ENCODE results near the gene STK11IP.

The STK11IP gene, protein sequence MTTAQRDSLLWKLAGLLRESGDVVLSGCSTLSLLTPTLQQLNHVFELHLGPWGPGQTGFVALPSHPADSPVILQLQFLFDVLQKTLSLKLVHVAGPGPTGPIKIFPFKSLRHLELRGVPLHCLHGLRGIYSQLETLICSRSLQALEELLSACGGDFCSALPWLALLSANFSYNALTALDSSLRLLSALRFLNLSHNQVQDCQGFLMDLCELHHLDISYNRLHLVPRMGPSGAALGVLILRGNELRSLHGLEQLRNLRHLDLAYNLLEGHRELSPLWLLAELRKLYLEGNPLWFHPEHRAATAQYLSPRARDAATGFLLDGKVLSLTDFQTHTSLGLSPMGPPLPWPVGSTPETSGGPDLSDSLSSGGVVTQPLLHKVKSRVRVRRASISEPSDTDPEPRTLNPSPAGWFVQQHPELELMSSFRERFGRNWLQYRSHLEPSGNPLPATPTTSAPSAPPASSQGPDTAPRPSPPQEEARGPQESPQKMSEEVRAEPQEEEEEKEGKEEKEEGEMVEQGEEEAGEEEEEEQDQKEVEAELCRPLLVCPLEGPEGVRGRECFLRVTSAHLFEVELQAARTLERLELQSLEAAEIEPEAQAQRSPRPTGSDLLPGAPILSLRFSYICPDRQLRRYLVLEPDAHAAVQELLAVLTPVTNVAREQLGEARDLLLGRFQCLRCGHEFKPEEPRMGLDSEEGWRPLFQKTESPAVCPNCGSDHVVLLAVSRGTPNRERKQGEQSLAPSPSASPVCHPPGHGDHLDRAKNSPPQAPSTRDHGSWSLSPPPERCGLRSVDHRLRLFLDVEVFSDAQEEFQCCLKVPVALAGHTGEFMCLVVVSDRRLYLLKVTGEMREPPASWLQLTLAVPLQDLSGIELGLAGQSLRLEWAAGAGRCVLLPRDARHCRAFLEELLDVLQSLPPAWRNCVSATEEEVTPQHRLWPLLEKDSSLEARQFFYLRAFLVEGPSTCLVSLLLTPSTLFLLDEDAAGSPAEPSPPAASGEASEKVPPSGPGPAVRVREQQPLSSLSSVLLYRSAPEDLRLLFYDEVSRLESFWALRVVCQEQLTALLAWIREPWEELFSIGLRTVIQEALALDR

DNA sequence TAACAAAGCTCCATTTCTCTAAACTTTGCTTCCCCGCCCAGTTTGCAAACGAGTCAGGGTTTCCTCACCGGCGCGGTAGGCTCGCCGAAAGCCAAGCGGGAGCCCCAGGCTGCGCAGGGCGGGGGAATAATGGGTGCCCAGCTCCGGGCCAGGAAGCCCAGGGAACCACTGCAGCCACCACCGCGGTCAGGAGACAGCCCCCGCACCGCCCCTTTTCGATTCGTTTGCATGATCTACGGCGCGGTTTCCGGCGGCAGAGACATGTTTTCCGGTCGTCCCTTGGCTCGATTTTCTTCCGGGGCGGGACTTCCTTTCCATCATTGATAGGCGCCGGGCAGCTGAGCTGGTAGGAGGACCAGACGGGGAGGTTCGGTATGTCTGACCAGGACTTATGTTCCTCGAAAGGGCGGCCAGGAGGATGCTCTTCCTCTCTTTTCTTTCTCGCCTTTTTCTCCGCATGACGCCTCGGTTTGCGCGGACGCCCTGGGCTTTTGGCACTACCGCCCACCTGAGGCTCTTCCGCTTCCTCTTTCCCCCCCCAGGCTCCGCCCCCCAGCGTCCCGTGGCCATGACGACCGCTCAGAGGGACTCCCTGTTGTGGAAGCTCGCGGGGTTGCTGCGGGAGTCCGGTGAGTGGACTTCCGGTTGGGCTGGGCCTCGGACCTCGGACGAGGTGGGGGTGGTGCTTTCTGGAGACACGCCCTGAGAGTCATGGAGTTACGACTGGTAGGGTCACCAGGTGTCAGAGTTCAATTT, at the start of gene STK11IP:
Gene STK11IP (plus strand): TSS at position 306 of the 756 bp plus-strand sequence. CDS start 263 bp downstream, at position 569.
- in situ Hi-C loops (cut with HindIII; ENCODE audit: low sequenced_read_pairs) = no loop called here

DNA sequence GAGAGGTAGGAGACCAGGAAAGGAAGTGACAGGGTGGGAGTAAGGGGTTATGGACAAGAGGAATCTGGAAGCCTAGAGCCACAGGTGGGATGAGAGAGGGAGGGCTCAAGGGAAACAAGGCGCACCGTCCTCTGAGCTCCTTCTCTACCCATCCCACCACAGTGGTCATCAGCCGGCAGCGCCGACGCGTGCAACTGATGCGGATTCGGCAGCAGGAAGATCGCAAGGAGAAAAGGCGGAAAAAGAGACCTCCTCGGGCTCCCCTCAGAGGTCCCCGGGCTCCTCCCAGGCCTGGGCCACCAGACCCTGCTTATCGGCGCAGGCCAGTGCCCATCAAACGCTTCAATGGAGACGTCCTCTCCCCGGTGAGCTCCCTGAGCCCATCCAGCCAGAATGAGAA, 48.7 kb upstream of the STK11IP start:
- in situ Hi-C loops (cut with HindIII; ENCODE audit: low sequenced_read_pairs) = no loop called here

DNA sequence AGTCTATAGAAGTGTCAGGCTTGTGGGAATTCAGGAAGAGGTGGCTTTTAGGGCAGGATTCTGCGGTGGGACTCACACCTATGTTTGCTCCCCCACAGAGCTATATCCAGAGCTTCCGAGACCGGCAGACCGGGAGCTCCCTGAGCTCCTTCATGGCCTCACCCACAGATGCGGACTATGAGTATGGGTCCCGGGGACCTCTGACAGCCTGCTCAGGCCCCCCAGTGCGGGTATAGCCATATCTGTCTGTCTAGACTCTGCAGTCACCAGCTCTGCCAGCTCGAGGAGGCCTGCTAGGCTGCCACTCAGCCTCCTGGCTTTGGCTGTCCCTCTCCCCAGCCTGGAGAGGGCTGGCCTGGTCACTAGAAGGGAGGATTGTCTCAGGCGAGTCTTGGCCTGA, 48.0 kb upstream of the STK11IP start:
- in situ Hi-C loops (cut with HindIII; ENCODE audit: low sequenced_read_pairs) = no loop called here

DNA sequence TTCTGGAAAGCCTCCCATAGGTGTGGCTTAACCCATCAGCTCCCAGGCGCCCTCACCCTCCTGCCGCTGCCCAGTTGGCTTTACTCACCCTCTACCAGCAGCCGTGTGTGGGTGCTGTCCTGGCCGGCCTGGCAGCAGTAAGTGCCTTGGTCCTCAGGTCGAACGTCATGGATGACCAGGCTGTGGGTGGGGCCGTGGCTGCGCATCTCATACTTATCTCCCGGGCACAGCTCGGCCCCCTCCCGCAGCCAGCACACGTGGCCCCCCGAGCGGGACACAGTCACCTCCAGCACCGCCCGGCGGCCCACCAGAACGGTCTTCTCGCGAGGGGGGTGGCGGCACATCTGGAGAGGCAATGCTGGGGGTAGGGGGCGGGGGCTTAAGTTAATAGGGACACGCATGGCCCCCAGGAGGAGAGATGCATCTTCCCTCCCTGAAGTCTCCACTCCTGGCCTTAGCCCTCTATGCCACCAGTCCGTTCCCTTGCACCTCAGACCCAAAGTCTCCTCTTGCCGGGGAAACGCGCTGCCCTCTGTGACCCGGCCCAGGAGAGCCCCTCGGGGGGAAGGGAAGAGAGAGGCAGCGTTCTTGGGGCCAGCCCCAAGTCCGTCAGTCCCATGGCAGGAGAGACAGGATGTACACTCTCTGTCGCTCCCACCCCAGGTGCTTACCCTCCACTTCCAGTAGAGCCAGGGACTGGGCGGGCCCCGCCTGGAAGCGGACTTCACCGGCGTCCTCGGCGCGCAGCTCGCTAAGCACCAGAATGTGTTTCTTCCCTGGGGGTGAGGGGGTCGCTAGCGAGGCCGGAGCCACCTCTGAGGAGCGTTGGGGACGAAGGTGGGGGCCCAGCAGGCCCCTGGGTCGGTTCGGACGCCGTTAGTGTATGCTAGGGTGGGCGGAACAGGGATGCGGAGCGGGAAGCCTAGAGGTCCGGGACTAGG, 45.9 kb upstream of the STK11IP start:
- in situ Hi-C loops (cut with HindIII; ENCODE audit: low sequenced_read_pairs) = no loop called here

DNA sequence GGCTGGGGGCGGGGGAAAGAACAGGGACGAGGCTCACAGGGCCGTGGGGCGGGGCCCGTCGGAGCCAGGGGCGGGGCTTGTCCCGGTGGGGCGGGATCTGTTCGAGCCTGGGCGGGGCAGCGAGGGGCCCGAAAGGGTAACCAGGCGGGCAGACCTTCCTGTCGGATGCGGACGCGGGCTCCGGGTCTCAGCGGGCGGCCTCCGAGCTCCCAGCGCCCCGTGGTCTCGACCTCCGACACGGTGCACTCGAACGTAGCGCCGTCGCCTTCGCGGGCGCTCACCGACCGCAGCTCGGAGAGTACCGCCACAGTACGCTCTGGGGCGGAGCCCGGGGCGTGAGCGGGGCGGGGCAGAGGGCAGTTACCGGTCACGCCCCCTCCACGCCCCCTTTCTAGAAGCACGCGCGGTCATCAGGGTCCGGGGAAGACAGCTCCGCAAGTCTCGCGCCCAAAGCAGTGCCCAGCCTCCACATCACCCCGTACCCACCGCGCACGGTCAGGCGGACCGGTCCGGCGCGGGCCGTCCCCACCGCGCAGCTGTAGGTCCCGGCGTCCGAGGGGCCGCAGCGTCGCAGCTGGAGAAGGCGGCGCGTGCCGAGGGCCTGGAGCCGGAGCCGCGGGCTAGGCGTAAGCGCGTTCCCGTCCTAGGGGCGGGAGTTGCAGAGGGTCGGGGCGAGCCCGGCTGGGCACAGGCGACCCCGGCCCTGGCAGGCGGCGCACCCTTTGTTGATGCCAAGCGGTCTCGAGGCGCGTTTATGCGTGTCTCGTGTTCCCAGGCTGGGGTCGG, 45.1 kb upstream of the STK11IP start:
- in situ Hi-C loops (cut with HindIII; ENCODE audit: low sequenced_read_pairs) = no loop called here

DNA sequence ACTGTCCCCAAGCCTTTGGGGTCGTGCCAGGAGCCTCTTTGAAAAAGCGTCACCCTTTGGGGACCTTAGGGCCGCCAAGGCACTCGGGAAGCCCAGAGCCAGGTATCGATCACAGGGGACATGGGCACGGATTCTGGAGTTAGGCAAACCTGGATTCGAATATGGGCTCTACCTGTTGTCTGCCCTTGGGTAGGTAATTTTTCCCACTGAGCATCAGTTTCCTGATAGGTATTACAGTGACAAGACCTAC, 44.6 kb upstream of the STK11IP start:
- in situ Hi-C loops (cut with HindIII; ENCODE audit: low sequenced_read_pairs) = no loop called here

DNA sequence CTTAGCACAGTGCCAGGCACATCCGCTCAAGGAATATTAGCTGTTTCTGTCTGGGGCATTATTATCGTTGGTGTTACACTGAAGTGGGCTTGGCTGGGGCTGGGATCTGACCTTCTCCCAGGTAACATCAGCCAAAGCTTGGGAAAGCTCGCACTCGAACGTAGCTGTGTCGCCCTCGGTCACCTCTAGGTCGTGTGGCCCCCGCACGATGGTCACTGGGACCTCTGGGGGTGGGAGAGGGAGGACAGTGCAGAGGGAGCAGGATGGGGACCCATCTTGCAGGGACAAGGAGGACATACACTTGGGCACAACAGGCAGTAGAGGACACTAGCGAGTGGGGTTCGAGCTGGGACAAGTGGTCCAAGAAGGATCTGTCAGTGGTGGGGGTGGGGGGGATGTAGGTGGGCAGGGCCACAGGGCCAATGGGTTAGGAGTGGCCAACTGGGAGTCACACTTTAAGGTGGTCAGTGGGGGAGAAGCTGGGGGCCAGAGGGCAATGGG, 44.1 kb upstream of the STK11IP start:
- in situ Hi-C loops (cut with HindIII; ENCODE audit: low sequenced_read_pairs) = no loop called here

DNA sequence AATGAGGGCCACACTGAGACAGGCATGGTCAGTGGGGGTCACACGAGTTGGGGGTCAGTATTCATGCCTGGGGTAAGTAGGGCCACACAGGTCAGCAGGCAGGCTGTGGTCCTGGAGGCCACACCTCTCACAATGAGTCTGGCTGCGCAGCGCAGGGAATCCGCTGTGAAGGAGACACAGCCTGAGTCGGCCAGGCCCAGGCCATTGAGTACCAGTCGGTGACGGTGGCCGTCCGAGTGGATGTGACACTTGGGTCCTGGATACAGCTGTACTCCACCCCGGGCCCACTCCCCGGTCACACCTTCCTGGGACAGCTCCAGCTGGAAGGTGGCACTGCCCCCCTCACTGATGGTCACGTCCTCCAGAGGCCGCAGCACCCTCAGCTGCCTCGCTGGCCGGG, 43.3 kb upstream of the STK11IP start:
- in situ Hi-C loops (cut with HindIII; ENCODE audit: low sequenced_read_pairs) = no loop called here

DNA sequence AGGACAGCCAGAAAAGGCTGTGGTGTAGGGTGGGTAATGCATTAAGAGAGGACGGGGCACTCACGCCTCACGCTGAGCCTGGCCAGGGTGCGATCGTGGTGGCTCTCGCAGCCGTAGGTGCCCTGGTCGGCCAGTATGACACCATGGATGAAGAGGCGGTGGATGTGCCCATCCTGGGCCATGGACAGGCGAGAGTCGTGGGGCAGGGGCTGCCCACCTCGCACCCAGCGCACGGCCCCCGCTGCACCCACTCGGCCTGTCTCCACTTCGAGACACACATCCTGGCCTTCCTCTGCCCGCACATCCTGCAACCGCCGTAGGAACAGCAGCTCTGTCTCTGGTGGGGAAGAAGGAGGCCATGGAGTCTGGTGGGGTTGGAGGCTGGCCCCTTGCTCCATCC, 41.7 kb upstream of the STK11IP start:
- in situ Hi-C loops (cut with HindIII; ENCODE audit: low sequenced_read_pairs) = no loop called here

DNA sequence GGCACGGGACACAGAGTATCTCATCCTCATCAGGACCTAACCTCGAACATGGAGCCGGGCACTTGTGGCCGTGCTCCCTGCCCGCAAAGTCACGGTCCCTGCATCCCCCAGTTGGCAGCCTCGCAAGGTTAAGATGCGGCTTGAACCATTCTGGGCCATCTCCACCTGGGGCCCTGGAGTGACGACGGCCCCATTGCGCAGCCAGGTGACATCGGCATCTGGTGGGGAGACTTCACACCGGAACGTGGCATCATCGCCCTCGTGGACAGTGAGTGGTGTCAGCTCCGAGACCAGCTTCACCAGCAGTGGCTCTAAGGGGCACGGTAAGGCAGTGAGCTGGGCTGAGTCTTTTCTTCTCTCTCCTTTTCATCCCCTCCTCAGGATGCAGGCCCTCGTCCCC, 41.2 kb upstream of the STK11IP start:
- in situ Hi-C loops (cut with HindIII; ENCODE audit: low sequenced_read_pairs) = no loop called here

DNA sequence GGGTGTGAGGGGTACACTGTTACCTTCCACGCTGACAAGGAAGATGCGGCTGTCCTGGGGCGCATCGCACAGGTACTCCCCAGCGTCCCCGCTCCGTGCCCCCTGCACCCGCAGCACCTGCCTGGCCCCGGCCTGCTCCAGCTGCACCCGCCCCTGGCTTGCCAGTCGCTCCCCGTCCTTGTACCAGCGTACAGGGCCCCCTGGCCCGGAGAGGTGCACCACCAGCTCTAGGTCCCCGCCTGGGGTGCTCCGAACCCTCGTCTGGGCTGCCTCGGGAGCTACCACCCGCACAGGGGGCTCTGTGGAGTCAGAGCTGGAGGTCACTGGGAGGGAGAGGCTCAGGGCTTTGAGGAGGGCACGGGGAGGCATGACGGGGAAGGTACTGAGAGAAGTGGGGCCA, 40.3 kb upstream of the STK11IP start:
- in situ Hi-C loops (cut with HindIII; ENCODE audit: low sequenced_read_pairs) = no loop called here

DNA sequence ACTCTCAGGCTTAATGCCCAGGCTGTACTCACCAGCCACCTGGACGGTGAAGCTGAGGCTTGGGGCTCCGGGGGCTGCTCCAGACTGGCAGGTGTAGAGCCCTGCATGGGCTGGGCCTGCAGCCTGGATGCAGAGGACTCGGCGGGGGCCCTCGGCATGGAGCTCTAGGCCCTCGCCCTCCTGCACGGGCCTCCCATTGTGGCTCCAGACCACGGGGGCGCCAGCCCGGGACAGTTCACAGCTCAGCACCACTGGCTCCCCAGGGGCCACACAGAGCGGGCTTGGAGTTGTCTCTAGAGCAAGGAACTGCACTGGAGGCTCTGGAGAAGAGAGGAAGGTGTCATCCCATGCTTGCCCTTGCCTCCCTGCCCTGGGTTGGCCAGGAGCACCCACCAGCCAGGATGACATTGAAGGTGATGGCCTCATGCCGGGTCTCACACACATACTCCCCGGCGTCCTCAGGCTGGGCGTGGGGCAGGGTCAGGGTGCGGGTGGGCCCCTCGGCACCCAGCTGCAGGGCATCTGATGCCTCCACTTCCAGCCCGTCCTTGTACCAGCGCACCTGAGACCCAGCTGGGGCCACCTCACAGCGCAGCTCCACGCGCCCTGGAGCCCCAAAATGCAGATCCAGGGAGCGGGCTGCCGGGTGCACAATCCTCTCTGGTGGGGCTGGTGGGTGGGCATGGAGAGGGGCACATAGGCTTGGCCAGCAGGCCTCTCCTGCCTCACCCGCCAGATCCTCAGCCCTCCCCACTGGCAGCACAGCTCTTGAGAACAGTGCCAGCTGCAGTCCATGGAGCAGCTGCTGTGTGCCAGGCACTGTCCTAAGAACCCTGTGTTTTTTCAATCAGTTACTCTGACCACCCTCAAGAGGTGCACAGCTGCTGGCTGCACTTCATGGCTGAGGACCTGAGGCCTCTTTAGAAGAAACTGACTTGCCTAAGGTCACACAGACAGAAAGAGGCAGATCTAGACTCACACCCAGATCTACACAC, 39.6 kb upstream of the STK11IP start:
- in situ Hi-C loops (cut with HindIII; ENCODE audit: low sequenced_read_pairs) = no loop called here

DNA sequence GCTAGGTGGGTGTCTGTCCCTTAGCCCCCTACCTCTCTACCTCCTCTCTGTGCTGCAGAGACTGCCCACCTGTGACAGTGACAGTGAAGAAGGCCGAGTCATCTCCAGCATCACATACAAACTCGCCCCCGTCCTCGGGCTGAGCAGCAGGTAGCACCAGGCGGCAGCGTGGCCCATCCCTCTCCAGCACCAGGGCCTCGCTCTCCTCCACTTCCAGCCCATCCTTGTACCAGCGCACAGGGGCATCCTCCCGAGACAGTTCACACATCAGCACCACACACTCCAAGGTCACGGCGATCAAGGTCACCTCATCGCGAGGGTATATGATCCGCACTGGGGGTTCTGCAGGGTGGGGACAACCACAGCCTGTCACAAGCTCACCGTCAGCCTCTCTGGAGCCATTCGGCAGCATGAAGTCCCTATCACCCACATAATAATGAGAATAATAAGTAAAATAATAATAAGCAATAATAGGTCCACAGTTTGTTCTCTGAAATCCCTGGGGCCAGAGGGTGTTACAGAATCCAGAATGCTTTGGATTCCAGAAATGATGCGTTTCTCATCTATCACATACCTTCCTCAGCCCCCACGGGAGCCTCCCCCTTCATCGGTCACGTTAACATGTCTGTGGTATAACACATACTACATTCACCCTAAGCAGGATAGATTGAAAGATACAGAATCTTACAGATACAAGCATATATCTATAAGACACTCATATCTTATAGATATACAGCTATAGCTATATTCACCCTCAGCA, 38.3 kb upstream of the STK11IP start:
- in situ Hi-C loops (cut with HindIII; ENCODE audit: low sequenced_read_pairs) = no loop called here

DNA sequence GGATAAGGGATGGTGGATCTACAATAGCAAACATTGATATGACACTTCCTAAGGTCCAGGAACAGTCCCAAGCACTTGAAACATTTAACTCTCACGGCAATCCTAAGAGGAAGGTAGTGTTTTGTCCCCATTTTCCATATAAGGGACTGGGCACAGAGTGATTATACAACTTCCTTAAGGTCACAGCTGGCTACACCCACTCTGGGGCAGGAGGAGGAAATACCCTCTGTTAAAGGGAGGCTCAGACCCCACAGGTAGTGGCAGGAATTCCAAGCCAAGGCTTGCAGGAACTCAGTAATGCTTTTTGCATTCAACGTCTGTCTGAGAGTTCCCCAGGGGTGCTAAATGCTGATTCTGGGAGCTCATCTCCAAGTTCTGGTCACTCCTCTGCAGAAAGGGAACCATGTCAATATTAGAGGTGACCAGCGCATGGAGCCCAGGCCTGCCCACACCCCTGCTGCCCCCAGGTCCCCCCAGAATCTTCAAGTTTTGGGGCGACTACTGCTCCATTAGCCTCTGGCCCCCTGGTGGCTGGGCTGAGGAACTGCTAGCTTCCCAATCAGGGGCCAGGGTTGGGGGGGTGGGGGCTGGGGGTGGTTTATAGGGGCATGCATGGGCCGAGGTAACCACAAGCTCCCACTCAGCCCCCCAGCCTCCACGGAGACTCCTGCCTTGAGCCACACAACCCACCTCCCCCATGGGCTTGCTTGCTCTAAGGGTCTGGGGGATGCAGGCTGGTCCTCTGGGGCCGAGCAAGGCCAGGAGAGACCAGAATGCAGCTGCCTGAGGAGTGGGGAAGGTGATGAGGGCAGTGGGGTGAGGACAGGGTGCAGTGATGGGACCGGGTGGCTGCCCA, 37.4 kb upstream of the STK11IP start:
- in situ Hi-C loops (cut with HindIII; ENCODE audit: low sequenced_read_pairs) = no loop called here

DNA sequence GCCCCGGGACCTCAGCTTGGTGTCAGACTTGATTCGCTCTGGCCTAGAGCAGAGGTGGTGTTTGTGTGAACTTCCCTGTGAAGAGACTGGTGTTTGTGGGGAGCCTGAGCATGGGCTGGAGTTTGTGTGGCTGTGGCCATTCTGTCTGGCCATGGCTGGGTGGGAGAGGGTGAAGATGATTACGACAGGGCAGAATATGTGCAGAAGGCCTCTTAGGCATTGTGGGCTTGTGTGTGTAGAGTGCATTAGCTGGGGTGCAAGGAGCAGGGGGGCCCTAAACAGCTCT, 36.8 kb upstream of the STK11IP start:
- in situ Hi-C loops (cut with HindIII; ENCODE audit: low sequenced_read_pairs) = no loop called here

Data from endothelial cell of hepatic sinusoid (primary cell).